ENCODE measurements around the gene OVCH2. TPM values are rescaled to one million over a fixed set of nuclear protein-coding genes. Genes with fewer than 3 reads are reported as not detected.

Gene OVCH2
- total RNA-seq, 4 donors from 2014 or later: not detected

- 60 to 62% methylated on average over 3 of the region's 3 CpGs for WGBS, 2 donors
- DNase-seq: no peak
- intact Hi-C loops (cut with DNase I): no loop called here
- Histone ChIP-seq H3K4me3 (replicated peaks in 1 of 3) (no peak overlapping the region), H3K9me3 (no peaks in the 10 kb centered on the region), H3K36me3 (no peaks in the 10 kb centered on the region), H3K27ac (no peak overlapping the region), H3K4me1 (no peaks in the 10 kb centered on the region), H3K27me3 (no peaks in the 10 kb centered on the region)
- TF ChIP-seq CTCF (IDR thresholded peaks at IDR 0.05) (no peak), POLR2A (IDR thresholded peaks at IDR 0.05) (no peak)
Observed at GRCh38 chr11:7694235-7694634, 12.0 kb downstream of the OVCH2 start.

GRCh38 chr11:7692426-7692825, 13.9 kb downstream of the OVCH2 start:
- TF ChIP-seq CTCF (IDR thresholded peaks at IDR 0.05): no peak
- TF ChIP-seq POLR2A (IDR thresholded peaks at IDR 0.05): no peak
- intact Hi-C loops (cut with DNase I): no loop called here
- Histone ChIP-seq H3K36me3 (no peaks in the 10 kb centered on the region), H3K9me3 (no peaks in the 10 kb centered on the region), H3K27me3 (no peaks in the 10 kb centered on the region), H3K4me3 (replicated peaks in 1 of 3) (no peak overlapping the region), H3K27ac (no peak overlapping the region), H3K4me1 (no peaks in the 10 kb centered on the region)
- 88 to 96% methylated on average over 3 of the region's 3 CpGs for WGBS, 2 donors
- DNase-seq: no peak

GRCh38 chr11:7691759-7692350, 14.4 kb downstream of the OVCH2 start:
- 75 to 82% methylated on average over 6 of the region's 6 CpGs for WGBS, 2 donors
- intact Hi-C loops (cut with DNase I): no loop called here
- no peak overlapping the region for H3K27ac ChIP-seq
- no peak for TF ChIP-seq CTCF (IDR thresholded peaks at IDR 0.05)
- TF ChIP-seq POLR2A (IDR thresholded peaks at IDR 0.05): no peak
- no peaks in the 10 kb centered on the region for H3K36me3 ChIP-seq
- no peaks in the 10 kb centered on the region for H3K27me3 ChIP-seq
- H3K4me1 ChIP-seq: no peaks in the 10 kb centered on the region
- H3K4me3 ChIP-seq (replicated peaks in 1 of 3): no peak overlapping the region
- H3K9me3 ChIP-seq: no peaks in the 10 kb centered on the region
- no peak for DNase-seq

- no peak overlapping the region for H3K4me3 ChIP-seq (replicated peaks in 1 of 3)
- no peaks in the 10 kb centered on the region for H3K4me1 ChIP-seq
- intact Hi-C loops (cut with DNase I): no loop called here
- no peaks in the 10 kb centered on the region for H3K36me3 ChIP-seq
- H3K27me3 ChIP-seq: no peaks in the 10 kb centered on the region
- DNase-seq: no peak
- H3K9me3 ChIP-seq: no peaks in the 10 kb centered on the region
- 65 to 66% methylated on average over 6 of the region's 6 CpGs for WGBS, 2 donors
- TF ChIP-seq CTCF (IDR thresholded peaks at IDR 0.05) (peak in 1 of 6 experiments; percentile 39), POLR2A (IDR thresholded peaks at IDR 0.05) (no peak)
- H3K27ac ChIP-seq: no peak overlapping the region
Observed at GRCh38 chr11:7690648-7691047, 15.6 kb downstream of the OVCH2 start.

- H3K36me3 ChIP-seq: no peaks in the 10 kb centered on the region
- TF ChIP-seq CTCF (IDR thresholded peaks at IDR 0.05) (no peak), POLR2A (IDR thresholded peaks at IDR 0.05) (no peak)
- intact Hi-C loops (cut with DNase I): no loop called here
- H3K27me3 ChIP-seq: no peaks in the 10 kb centered on the region
- DNase-seq: no peak
- 66 to 89% methylated on average over 3 to 4 of the region's 4 CpGs for WGBS, 2 donors
- no peak overlapping the region for H3K27ac ChIP-seq
- H3K4me3 ChIP-seq (replicated peaks in 1 of 3): no peak overlapping the region
- no peaks in the 10 kb centered on the region for H3K9me3 ChIP-seq
- no peaks in the 10 kb centered on the region for H3K4me1 ChIP-seq
Observed at GRCh38 chr11:7689239-7689638, 17.0 kb downstream of the OVCH2 start.

Measured in thyroid gland (tissue), 4 donors.